SK-N-MC (cell line): ENCODE data around the gene NPNT.

Source experiments
- EZH2 ChIP-seq: fragments of 200-600 bp; sonication (generic); IDR thresholded peaks from one replicate; pipeline ENCODE4 v1.6.1; 2017; ENCODE audit warnings: antibody characterized with exemption
- FOXP2 ChIP-seq: optimal IDR thresholded peaks from 2 replicates; pipeline ENCODE3; 2011; ENCODE audit warnings: mild to moderate bottlenecking, moderate library complexity; ENCODE audit not compliant: insufficient read depth; ENCODE audit errors: extremely low read length, control extremely low read depth
- POLR2AphosphoS5 ChIP-seq: IDR thresholded peaks from 2 replicates; pipeline ENCODE4 v1.6.1; 2012; ENCODE audit warnings: mild to moderate bottlenecking, low read depth, low read length, borderline replicate concordance

- TF ChIP-seq POLR2AphosphoS5: no peak
- TF ChIP-seq FOXP2: no peak
- no peak for TF ChIP-seq EZH2
Observed at GRCh38 chr4:105875233-105875632, 20.0 kb upstream of the NPNT start.
